Left ventricle myocardium superior (tissue), 1 donor: ENCODE data around the gene MYEF2. TPM values are rescaled to one million over a fixed set of nuclear protein-coding genes. Genes with fewer than 3 reads are reported as not detected.
A peak's percentile ranks its signal among the peaks of the same experiment; 100 is the strongest.

Experiments
- ATAC-seq: fragments of 200-7000 bp; cut with Tn5 transposase; one replicate; pipeline ENCODE4 v1.9.1; 2020; ENCODE audit warnings: mild to moderate bottlenecking, moderate library complexity
- DNase-seq: peaks from one replicate; pipeline ENCODE4 v3.0.0-alpha.2; 2020
- intact Hi-C: fragments of 100-400 bp; cut with micrococcal nuclease; formaldehyde crosslinking; loops from one replicate; pipeline ENCODE4 v1.11.0; 2022
- long read RNA-seq: library from polyadenylated mRNA; unstranded; transcript quantifications from one replicate; pipeline ENCODE4 v2.0.0, GENCODE V29; 2021
- total RNA-seq: library from RNA; stranded (reverse); fragmentation: NEBNext Ultra II Directional; extraction: Animal tissue kit (Norgen Biotek cat#: 25700); gene quantifications from one replicate; pipeline ENCODE4 v1.2.1, GENCODE V29; 2021
- donor health status: DM: no; HTN: yes; CAD: no; lungs with severe emphysema.

The MYEF2 gene, protein sequence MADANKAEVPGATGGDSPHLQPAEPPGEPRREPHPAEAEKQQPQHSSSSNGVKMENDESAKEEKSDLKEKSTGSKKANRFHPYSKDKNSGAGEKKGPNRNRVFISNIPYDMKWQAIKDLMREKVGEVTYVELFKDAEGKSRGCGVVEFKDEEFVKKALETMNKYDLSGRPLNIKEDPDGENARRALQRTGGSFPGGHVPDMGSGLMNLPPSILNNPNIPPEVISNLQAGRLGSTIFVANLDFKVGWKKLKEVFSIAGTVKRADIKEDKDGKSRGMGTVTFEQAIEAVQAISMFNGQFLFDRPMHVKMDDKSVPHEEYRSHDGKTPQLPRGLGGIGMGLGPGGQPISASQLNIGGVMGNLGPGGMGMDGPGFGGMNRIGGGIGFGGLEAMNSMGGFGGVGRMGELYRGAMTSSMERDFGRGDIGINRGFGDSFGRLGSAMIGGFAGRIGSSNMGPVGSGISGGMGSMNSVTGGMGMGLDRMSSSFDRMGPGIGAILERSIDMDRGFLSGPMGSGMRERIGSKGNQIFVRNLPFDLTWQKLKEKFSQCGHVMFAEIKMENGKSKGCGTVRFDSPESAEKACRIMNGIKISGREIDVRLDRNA
- 6.9 TPM for total RNA-seq
- long read RNA-seq, partial matches to known transcripts: 0 of 4 reads
- long read RNA-seq, other reads (novel, unspliced or antisense): 4 of 4 reads

DNA sequence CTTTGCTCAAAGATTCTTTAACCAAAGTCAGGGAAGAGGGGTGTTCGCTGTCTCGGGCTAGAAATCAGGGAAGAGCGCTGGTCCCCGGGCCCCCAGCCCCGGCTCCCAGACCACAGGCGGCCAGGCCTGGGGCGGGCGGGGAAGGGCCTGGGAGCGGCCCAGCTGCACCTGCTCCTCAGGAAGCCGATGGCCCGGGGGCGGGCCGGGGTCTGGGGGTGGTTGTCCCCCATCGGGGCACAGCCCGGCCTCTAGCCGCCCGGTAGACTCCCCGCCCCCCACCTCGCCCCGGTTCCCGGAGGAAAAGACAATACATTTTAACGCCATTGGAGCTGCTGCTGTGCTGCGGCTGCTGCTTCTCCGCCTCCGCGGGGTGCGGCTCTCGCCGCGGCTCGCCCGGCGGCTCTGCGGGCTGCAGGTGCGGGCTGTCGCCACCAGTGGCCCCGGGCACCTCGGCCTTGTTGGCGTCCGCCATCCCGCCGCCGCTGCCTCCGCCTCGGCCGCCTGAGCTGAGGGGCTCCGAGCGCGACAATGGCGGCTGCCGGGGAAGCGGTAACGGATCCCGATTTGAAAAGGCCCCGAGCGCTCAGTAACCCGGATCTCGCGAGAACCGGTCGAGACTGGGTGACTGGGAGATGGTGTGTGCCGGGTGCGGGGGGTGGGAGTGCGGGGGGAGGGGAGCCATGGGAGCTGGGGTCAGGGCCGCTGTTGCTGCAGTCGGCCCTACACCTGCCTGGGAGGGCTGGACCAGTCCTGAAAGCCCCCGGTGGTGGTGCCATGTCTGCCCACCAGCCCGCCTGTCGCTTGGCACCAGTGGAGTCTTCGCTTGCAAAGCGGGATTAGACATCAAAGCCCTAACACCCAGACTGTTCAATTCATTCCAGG is at the start of gene MYEF2:
Gene MYEF2 (minus strand): TSS at position 530 of the 882 bp plus-strand sequence. CDS start 58 bp downstream, at position 472.
- intact Hi-C loops: no loop called here
- peak; percentile 78 for DNase-seq
- peak; percentile 91 for ATAC-seq

DNA sequence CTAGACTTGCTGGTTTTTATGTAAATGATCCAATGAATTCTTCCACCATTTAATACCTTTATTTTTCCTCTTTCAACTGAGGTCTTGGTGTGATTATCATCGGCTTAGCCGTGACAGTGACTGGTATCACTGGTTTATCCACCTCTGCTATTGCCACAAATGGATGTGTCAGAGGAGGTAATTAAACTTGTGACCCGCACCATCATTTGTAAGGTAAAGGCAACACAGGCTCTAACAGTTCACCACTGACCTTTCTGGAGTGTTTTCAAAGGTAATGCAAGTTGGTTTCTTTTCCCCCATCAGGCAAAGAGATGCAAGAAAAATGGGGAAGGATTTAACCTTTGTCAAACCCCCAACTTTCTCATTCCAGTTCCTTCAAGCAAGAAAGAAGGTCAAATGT is 47.7 kb upstream of the MYEF2 start:
- intact Hi-C loops: no loop called here
- ATAC-seq (no peak), DNase-seq (no peak)

DNA sequence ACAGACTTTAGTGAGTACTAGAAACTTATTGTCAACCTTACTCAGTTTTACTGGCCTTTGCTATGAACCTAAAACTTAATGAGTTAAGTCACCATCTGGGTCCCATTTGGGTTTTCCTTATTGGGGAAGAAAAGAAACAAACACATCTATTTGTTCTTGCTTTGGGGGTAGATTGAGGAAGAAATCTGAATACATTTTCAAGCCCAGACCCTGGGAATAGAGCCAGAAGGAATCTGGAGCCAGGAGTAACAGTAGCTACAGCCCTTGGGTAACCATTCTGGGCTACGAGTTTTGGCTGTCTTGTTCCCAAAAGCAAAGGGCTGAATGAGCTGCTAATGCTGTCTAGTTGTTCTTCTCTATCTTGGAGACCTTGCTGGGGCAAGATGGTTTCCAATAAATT is 44.5 kb upstream of the MYEF2 start:
- intact Hi-C loops: no loop called here
- DNase-seq (no peak), ATAC-seq (no peak)

DNA sequence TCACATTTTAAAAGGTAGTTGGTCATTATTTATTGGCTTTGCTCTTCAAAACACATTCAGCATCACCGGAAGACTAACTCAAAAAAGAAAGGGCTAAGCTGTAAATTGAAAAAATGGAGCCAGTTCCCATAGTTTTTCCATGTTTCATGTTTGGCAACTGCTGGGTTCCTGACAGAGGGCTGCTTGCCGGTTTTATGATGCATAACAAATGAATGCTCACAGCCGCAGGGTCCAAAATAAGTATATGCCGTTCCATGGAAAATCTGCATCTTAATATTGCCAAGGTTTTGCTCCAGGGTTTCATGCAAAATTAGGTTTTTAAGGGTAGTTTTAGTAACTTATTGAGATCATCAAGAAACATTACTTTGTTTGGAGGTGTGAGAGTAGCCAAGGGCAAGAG is 43.8 kb upstream of the MYEF2 start:
- intact Hi-C loops: no loop called here
- no peak for DNase-seq
- no peak for ATAC-seq

DNA sequence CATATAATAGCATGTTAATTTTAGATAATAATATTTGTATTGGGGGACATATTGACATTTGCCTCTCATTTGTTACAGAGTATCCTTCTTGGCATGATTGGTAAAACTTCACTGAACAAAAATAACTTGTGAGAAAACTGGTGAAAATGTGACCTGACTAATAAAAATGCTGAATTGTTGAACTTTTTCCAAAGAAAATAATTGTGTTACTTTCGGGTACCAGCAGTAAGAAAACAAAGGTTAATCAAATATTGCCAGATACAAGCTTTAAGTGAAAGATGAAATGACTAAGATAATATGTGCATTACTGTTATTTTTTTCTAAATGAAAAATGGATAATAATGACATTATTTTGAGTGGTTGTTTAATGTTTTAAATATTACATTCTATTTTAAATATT is 43.2 kb upstream of the MYEF2 start:
- DNase-seq: no peak
- ATAC-seq: no peak
- intact Hi-C loops: no loop called here

DNA sequence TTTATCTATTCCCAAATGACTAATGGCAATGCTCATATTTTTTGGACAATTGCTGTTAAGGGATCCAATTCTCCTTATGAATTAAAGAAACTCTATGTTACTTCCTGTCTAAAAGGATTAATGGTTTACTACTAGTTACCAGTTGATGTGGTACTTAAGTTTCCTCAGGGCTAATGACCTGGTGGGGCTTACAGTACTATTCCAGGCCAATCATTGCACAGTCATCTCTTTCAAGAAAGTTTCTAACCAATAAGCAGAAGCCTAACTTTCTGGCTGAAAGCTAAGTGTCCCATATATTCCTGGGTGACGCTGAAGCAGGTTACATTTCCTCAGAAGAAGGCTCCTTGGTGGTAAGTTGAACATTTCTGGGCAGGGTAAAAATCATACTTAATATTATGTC is 27.9 kb upstream of the MYEF2 start, which contains the start of gene SLC12A1:
Gene SLC12A1 (plus strand): TSS at position 322 of the 400 bp plus-strand sequence. CDS start 1,418 bp downstream, outside the sequence.
- intact Hi-C loops: no loop called here
- ATAC-seq (no peak), DNase-seq (no peak)

DNA sequence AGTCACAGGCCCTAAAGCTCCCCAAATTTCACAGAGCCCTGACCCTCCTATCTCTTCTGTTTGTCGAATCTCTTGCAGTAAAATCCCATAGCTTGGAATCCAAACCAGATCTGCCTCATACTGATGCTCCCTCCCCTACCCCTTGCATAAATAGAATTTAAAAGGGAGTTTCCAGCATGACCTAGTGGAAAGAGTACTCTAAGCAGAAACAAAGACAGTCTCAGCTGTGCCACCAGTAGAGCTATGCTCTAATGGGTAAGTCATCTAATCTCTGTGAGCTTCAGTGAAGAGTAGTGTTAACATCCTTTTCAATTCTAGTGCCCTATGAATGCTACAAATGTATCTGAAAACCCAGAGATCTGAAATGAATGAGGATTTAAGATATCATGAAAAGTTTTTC is 24.0 kb upstream of the MYEF2 start:
- DNase-seq: no peak
- ATAC-seq: no peak
- intact Hi-C loops: no loop called here

DNA sequence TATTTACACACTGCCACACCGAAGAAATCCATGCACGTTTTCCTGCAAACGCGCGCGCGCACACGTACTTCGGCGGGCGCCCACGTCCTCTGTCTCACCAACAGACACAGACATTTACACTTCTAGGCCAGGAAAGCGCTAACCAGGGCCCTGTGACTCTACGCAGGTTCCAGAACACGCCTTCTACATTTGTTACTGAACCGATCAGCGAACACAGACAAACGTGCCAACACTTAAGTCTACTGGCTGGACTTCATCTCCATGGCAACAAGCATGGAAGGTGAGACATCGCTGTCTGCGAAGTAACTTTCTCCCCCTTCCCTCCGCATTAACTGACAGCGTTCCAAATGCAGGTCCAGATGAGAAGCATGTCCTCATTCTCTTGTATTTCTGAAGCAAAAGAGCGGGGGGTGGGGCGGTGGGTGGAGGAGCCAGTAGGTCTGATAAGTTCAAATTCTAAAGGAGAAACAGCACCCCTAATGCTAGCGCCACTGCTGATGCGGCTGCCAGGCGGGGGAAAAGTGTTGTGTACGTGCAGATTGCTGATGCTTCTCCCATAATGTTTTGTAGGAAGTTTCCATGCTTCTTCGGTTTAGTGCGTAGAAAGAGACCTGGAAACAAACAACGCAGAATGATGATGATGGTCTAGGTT is 13.6 kb upstream of the MYEF2 start, which contains the start of gene CTXN2:
Gene CTXN2 (plus strand): TSS at position 92 of the 652 bp plus-strand sequence. CDS start 9,636 bp downstream, outside the sequence.
- DNase-seq (no peak), ATAC-seq (no peak)
- intact Hi-C loops: no loop called here

DNA sequence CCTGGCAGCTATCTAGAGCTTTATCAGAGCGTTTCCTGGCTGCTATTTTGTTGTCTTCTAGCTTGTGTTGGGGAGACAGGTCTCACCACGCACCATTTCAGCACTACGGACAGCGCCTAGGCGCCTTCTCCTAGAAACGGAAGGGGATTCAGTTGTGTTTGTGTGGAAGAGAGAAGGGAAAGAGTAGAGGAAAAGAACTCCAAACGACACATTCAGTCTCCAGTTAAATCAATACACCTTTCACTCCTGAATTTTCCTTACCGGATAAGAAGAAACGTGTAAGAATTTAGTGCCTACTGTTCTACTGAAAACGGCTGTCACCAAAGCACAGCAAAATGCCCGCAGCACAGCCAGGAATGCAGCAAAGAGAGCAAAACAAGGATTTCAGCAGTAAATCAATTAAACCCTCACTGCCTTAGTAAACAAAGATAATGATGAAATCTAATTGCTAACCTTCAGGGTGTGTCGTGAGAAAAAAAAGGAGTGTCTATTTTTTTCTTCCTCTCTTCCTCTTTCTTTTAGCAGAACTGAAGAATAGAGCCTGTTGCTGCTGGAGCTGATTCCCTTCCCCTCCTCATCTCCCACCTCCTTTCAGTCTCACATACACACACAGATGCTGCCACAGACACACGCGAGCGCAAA is 13.0 kb upstream of the MYEF2 start:
- ATAC-seq (peak; percentile 50), DNase-seq (peak; percentile 76)
- intact Hi-C loops: no loop called here

DNA sequence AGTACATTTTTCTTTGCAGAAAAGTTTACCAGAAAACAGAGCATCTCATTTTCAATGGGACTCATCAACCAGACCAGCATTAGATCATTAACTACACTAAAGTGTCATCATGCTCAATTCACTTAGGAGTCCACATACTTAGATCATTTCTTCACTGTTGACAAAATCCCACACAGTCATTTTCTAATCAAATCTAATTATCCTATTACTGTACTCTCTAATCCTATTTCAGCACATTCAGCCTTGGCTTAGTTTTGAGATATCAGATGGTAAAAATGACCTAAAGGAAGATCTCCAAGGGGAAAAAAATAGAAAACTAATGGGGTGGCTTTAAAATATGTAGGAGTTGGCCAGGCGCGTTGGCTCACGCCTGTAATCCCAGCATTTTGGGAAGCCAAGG is 8.2 kb upstream of the MYEF2 start:
- ATAC-seq: no peak
- intact Hi-C loops: loop anchor here (10.0 kb wide), 1 partner anchor 59 kb away; no protein-coding TSS in a partner anchor
- DNase-seq: no peak

DNA sequence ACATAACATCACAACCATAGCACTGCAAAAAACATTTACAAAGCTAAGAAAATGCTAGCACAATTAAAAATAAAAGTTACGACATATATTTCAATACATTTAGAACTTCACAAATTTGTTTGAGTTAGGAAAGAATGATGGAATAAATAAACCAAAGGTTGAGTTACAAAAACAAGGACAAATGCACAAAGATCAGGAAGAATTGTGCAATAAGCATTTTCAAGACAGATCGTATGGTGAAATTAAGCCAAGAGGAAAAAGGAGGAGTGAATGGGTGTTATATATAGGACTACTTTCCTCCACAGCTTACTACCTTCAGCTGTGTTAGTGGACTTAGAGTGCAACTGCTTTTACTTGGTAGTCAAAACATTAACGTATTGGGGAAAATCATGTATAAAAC is 7.4 kb upstream of the MYEF2 start:
- DNase-seq (no peak), ATAC-seq (no peak)
- intact Hi-C loops: loop anchor here (10.0 kb wide), 1 partner anchor 59 kb away; no protein-coding TSS in a partner anchor

DNA sequence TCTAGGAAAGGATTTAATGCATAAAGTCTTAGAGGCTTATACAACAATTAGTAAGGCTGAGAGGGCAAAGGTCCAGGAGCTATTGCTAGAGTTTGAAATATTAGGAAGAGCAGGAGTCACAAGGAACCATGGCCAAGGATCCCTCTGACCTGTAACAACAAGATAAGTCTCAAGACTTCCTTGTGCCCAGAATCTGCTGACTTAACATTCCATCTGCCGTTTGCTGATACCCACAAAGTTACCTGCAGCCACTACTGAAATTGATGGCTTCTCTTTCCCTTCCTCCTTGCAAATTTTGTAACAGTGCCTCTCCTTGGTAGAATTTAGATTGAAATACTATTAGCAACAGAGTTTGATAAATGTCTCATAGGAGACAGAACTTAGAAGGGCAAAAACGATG is 4.7 kb upstream of the MYEF2 start:
- intact Hi-C loops: loop anchor here (10.0 kb wide), 1 partner anchor 62 kb away; no protein-coding TSS in a partner anchor
- DNase-seq (no peak), ATAC-seq (no peak)

DNA sequence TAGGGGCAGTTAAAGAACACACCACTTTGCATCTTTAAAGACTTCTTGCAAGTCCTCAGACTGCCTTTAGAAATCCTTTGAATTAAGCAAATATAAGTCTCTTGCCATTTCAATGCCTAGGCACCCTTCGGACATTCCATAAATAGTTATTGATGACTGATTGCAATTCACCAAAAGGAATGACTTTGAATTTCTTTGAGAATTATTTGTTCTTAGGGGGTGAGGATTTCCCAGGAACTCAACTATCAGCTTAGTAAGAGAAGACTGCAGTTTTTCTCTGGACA is 495 bp upstream of the MYEF2 start:
- intact Hi-C loops: no loop called here
- DNase-seq: no peak
- ATAC-seq: no peak

DNA sequence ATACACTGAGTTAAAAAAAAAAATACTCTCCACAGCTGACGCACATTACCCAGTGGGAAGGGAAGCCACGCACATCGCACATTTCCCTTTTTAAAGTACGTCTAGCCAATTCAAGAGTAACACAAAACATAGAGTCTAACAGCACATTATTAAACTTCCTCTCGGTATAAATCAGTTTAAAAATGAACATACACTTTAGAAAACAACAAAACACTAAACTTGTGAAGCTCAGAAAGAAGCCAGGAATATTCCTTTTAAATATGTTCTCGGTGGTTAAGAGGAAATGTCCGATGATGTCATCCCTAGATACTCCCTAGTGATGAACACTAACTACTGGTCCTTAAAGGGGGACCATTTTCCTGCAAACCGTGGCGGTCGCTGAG is 721 bp downstream of the MYEF2 start:
- ATAC-seq (peak; percentile 82), DNase-seq (no peak)
- intact Hi-C loops: no loop called here

DNA sequence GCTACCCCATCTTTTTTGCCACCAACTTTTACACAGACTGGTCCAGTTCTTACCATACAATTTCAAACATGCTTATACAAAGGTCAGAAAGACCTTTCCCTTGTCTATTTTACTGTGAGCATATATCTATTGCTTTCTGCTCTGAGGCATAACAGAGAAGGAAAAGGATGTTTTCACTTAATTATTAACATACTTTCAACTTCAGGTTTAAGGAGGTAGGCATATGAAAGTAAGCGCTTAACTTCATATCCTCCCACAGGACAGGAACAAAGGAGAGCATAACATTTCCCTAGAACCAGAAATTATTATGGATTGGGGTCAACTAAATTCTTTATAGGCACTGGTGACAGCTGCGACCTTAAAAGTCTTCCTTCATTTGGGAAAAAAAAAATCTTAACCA is 1.1 kb downstream of the MYEF2 start:
- ATAC-seq (no peak), DNase-seq (no peak)
- intact Hi-C loops: no loop called here

DNA sequence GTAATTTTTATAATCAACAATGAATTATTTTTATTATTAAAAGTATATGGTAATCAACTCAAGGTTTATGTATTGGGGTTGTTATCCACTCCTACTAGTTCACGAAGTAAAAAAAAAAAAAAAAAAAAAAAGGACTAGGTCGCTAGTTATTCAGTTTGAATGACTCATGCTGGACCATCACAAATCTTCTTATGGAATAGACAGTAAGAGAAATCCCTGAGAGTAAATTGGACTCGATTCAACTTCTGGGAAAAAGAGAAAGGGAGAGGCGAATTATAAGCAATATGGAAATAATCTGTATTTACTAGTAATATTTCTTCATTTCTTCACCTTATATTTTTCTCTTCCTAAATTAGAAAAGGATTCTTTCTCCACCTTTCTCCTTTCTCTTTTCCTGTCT is 2.0 kb downstream of the MYEF2 start:
- intact Hi-C loops: no loop called here
- DNase-seq (no peak), ATAC-seq (no peak)

DNA sequence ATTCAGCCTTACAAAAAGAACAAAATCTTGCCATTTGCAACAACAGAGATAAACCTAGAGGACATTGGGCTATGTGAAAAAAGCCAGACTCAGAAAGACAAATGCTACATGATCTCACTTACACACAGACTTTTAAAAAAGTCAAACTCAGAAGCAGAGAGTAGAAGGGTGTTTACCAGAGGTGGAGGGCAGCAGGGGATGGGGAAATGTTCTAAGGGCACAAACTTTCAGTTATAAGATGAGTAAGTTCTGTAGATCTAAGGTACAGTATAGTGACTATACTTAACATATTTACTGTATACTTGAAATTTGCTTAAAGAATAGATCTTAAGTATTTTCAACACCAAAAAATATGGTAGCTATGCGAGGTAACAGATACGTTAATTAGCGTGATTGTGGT is 3.0 kb downstream of the MYEF2 start:
- no peak for DNase-seq
- intact Hi-C loops: no loop called here
- no peak for ATAC-seq

DNA sequence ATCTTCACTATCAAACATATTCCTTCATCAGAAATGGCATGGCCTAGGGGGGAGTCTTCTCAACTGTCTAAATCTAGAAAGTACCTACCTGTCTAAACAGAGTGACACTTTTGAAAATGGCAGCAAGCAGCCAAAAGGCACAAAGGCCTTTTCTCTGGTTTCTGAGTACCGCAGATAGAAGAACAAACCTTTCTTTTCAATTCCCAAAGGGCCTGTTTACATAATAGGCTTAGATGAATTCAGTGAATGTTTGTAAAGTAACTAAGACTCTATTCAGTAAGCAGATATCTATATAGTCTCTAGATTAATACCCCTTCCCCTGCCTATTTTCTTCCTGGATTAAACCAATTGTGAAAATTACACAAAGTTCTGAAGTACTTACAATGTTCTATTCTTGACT is 7.1 kb downstream of the MYEF2 start:
- DNase-seq (no peak), ATAC-seq (no peak)
- intact Hi-C loops: no loop called here

DNA sequence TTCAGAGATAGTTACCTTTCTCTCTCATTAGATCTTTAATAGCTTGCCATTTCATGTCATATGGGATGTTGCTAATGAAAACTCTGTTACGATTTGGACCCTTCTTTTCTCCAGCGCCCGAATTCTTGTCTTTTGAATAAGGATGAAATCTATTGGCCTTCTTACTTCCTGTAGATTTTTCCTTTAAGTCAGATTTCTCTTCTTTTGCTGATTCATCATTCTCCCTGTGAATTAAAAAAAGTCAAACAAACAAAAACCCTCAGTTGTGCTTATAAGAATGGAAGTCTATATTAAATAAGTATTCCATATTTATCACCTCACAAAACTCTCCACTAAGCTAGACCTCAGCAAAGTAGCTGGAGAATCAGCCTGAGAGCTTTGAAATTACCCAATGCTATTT is 9.5 kb downstream of the MYEF2 start:
- intact Hi-C loops: no loop called here
- no peak for DNase-seq
- no peak for ATAC-seq
